Tongue (tissue), 2 donors: ENCODE results near the gene CCDC30. TPM values are rescaled to one million over a fixed set of nuclear protein-coding genes. Genes with fewer than 3 reads are reported as not detected.
A peak's percentile ranks its signal among the peaks of the same experiment; 100 is the strongest.
"Not testable (repeated sequence)": the region's sequence is repeated elsewhere in the genome, so short reads cannot be mapped to it uniquely, and the experiment has no call there.

ENCODE experiments used
- DNase-seq: peaks from one replicate; pipeline ENCODE4 v3.0.0-alpha.2; 2015
- total RNA-seq: library from RNA; depleted of rRNA; stranded (reverse); fragments of >200 nt; gene quantifications from one replicate; pipeline ENCODE4 v1.2.3, GENCODE V29; 2014

Gene CCDC30
- total RNA-seq, 1 donor from 2014 or later: 5.1 TPM

- DNase-seq: peak; percentile 97
These were observed 195.1 kb downstream of the CCDC30 start, which contains the start of gene PPIH for GRCh38 chr1:42657981-42658876. PPIH (plus strand) TSS chr1:42658423; CDS start chr1:42658447, 24 bp downstream.

DNA sequence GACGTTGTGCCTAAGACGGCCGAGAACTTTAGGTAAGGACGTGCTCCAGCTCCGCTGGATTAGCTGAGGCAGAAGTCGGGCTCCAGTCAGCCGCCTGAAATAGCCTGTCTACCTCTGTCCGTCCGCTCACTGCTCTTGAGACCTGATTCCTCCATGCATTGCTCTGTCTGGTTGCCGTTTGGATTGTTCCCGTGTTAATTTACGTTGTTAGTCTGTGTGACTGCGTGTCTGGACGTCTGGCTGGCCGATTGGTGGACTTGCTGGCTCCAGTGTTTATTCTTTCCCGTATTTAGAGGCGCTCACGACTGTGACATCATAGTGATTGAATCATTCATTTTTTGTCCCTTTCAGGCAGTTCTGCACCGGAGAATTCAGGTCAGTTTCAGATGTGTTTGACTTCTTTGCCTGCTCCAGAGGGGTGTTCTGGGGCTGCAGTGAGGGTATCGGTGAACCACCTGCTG lies 195.8 kb downstream of the CCDC30 start:
- peak; percentile 7 for DNase-seq

DNA sequence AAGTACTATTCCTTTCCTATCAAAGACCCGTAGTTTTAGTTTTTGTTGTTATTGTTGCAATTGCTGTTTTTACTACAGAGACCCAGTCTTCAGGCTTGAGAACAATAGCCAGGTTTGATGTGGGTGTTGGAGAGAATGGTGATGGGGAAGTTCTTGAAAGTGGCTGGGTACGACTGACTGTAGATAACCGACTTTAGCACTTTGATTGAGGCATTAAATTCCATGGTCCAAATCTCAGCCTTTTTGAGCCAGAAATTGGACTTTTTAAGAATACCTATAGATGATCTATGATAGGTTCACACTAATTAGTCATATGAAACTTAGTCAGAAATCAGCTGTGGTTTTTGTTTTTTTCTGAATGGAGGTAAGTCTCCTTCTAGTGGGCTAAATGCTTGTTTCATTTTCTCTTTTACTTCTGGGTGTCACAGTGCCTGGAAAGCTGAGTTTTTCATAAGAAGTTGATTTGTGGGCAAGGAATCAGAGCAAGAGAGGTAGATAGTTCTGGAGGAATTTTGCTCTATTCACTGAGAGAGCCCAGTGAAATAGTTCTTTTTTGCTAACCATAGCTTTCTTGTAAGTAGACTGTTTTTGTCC lies 197.9 kb downstream of the CCDC30 start:
- no peak for DNase-seq

DNA sequence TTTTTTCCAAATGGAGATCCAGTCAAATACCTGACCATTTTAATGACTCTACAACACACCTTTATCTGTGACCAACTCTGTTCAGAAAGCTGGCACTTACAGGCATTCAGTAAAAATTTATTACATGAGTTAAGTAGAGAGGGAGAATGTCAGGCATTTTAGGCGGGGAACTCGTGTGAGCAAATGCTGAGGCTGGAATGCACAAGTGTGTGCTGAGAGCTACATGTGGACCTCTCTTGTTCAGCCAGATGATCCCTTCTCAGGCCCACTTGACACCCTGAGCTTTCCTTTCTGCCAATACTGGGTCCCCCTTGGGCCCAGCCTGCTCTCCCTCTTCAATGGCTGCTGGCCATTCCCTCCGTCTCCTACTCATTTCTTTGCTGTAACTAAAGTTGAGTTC lies 206.8 kb downstream of the CCDC30 start:
- peak; percentile 62 for DNase-seq

- no peak for DNase-seq
These were observed 207.3 kb downstream of the CCDC30 start for GRCh38 chr1:42670425-42670824.

GRCh38 chr1:42674214-42674613 lies 211.1 kb downstream of the CCDC30 start:
- DNase-seq: no peak

DNA sequence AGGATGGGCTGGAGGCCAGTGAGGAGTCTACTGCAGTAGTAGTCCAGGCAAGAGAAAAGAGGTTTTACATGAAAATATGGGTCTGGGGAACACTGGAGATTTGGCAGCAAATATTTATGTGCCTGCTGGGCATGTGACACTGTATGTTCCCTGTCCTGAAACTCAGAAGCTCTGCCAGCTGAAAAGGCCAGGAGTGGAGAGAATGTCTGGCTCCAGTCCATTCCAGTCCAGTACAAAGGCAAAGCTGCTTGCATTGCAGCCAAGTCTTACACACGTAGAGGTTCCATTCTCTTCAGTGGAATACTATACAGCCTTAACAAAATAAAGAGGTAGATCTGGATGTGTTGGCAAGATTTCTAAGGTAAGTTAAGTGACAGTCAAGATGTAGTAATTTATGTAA lies 211.6 kb downstream of the CCDC30 start:
- peak; percentile 21 for DNase-seq

- DNase-seq: no peak
These were observed 212.4 kb downstream of the CCDC30 start for GRCh38 chr1:42675467-42675866.

GRCh38 chr1:42676534-42677087 lies 213.5 kb downstream of the CCDC30 start:
- DNase-seq: peak; percentile 31

DNA sequence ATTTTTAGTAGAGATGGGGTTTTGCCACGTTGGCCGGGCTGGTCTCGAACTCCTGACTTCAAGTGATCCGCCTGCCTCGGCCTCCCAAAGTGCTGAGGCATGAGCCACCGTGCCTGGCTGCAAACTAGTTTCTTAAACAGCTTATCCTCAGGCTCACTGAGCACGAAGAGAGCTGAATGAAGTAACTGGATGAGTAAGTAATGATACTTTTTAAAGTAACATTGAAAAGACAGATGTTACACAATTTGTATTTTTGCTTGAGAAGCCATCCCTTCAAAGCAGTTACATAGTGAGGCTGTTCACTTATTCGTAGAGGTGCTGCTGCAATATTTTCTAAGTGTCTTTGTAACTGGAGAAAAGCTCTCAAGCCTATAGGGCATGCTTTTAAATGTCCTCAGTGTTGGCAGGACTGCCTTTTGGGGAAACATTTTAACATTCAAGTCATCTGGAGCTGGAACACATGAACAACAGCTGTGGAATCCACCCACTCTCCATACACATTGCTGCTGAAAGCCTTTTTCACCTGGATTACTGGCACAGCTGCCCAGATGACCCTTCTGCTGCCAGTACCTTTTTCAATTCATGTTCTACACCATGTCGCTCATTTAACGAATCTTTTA lies 216.4 kb downstream of the CCDC30 start:
- DNase-seq: peak; percentile 38

DNA sequence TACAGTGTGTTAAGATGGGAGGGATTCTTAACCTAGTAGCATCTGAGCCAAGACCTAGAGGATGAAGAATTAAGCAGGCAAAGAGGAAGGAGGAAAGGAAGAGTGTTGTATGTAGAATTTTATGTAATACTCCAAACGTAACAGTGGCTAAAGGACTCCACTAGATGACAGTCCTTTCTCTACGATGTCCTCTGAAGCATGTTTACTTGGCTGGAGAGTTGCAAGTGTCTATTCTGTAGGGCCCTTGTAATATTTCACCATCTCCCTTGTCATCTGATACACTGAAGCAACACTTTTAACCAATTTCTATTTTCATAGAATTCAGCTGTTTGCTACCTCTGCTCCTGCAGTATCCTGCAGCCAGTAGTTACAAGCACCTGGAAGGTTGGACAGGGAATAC lies 217.0 kb downstream of the CCDC30 start:
- DNase-seq: no peak

DNA sequence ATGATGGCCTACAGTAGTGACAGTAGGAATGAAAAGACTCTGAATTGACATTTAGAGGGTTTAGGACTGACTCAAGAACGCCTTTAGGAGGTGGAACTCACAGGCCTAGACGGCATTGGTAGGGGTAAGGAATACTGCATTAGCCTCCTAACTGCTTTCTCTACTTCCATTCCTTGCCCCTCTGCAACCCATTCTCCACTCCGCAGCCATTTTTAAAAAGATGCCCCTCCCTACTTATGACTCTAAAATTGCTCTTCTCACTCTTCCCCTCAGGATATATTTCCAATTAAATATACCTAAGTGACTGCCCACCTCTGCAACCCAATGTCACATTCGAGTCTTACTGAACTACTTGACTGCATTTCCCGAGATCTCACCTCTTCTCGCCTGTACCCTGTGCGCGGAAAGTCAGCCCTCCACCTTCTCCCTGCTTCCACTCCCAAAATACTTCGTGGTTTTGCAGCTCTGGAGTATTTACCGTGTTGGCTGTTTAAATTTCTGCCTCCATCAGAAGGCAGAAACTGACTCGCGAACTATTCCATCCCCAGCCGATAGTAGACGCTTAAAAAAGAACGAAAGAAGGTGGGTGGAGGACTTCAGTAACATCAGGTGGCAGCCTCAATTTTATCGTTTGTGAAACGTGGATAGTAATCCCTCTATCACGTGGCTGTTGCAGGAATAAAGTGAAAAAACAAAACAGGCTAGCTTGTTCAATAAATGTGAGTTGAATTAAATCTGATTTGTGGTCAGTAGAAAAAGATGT lies 218.0 kb downstream of the CCDC30 start:
- peak; percentile 53 for DNase-seq

DNA sequence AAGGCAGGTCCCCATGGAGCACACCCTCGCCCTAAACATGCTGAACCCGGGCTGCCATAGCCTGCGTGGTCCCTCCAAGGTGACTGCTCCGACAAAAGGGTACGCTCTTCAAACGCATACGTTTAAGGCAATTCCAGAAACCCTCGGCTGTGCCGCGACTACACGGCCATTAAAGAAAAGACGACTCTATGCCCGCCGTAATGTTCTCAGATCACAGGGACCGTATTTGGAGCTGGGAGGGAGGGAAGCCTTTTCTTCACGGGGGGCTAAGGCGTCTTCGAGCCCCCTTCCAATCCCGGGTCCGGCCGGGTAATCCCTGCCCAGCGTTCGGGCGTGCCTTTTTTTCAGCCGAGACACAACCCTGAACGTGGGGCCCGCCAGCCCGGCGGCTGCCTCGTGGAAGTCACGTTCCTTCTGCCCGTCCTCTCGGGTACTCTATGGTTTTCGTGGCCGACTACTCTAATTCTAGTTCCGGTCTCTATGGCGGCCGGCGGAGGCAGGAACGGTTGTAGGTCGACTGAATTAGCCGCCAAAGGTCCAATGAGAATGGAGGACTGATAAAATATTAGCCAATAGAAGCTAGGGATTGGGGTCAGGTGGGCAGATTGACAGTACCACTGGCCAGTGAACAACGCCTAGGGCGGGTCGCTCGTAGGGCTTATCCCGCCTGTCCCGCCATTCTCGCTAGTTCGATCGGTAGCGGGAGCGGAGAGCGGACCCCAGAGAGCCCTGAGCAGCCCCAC lies 218.8 kb downstream of the CCDC30 start, which contains the start of gene YBX1:
TSS of gene YBX1 (plus strand) at position 678 of the 743 bp plus-strand sequence. CDS start 148 bp downstream, outside the sequence.
- DNase-seq: peak; percentile 99

DNA sequence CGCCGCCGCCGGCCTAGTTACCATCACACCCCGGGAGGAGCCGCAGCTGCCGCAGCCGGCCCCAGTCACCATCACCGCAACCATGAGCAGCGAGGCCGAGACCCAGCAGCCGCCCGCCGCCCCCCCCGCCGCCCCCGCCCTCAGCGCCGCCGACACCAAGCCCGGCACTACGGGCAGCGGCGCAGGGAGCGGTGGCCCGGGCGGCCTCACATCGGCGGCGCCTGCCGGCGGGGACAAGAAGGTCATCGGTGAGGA lies 219.3 kb downstream of the CCDC30 start:
- not testable (repeated sequence) for DNase-seq

- peak; percentile 80 for DNase-seq
These were observed 219.8 kb downstream of the CCDC30 start for GRCh38 chr1:42682739-42683531.

DNA sequence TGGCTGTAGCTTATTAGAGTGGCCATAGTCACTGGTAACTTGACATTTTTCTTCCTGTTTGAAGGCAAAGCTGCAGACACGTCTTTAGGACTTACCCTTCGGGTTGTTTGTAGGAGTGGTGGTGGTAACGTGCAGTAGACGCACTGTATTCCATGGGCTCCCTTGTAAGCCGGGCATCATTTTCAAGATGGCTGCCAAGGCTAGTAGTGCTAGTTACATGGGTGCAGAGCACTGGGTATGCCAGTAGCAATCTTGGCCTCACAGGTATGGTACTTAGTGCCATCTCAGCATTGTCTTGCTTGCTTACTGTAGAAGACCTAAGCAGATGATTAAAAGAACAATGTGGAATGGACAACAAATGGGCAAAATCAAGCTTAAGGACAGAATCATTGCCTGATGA lies 221.1 kb downstream of the CCDC30 start:
- DNase-seq: no peak

- DNase-seq: no peak
These were observed 223.3 kb downstream of the CCDC30 start for GRCh38 chr1:42686418-42686817.

DNA sequence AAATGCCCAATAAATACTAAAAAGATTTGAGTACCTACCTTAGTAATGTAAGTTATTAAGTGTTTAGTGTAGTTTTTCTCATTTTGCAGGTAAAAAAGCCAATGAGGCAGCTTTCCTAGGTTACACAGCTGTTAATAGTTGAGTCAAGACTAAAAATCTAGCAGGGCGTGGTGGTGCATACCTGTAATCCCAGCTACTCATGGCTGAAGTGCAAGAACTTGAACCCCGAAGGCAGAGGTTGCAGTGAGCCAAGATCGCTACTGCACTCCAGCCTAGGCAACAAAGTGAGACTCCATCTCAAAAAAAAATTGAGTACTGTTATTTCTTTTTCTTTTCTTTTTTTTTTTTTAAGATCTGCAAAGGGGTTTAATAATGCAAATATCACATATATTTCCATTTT lies 226.8 kb downstream of the CCDC30 start:
- DNase-seq: no peak

DNA sequence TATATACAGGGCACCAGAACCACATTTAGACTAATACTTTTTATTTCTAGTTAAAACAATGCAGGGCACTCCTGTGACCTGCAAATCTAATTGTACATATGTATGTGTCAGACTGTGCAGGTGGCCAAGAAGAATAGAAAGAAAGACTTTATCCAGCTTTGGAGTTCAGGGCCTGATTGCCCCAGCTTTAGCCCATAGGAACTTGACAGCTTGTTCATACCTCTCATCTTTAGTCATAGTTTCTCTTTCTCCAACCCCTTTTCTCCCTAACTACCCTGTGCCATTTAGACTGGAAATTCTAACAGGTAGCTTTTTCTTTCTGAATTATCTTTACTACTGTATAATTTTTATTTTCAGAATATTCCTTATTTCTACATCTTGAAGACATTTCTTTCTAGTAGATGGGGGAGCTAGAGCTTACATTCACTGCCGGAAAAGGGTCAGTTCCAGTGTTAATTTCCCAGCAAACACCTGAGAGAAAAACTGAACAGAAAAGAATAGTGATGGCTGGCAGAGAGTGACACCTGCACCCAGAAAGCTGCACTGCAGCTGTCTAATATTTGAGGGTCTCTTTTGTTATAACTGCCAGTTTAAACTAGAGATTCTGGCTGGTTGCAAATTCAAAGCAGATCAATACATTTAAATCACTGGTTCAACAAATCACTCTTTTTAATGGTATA lies 227.5 kb downstream of the CCDC30 start:
- DNase-seq: no peak

DNA sequence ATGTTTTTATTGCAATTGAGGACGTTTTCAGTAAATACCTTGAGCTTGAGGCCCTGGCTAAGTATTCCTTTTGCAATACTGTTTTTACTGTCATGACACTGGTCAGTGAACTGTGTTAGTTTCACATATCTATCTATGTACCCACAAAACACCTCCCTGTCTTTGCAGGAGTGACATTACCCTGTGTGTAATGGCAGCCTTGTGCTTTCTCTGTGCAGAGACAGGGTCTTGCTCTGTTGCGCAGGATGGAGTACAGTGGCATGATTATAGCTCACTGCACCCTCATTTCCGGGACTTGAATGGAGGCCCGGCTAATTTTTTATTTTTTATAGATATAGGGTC lies 228.0 kb downstream of the CCDC30 start:
- no peak for DNase-seq
